Measurements from ENCODE around the gene P2RX2. TPM values are rescaled to one million over a fixed set of nuclear protein-coding genes. Genes with fewer than 3 reads are reported as not detected.

P2RX2 gene
- total and polyA plus RNA-seq, 2 experiments from 2014 or later, result 1.1 to 1.7 TPM

- no peak overlapping the region for H3K4me3 ChIP-seq
- H3K4me1 ChIP-seq (ENCODE audit: insufficient read depth), result peaks cover 7% of the 10 kb centered on the region
- no peak overlapping the region for H3K4me3 Mint-ChIP-seq
- H3K36me3 ChIP-seq (ENCODE audit: insufficient read depth), result no peaks in the 10 kb centered on the region
- peaks cover 20% of the 10 kb centered on the region for H3F3A ChIP-seq (replicated peaks; ENCODE audit: low read depth)
- no peak overlapping the region for H3K27ac Mint-ChIP-seq
- peaks cover 3% of the 10 kb centered on the region; the same call in 1 of the 3 replicates for H3K9me3 Mint-ChIP-seq
- DNase-seq (ENCODE audit: low spot score) (no peak), ATAC-seq (no peak)
- H3K79me2 ChIP-seq (replicated peaks; ENCODE audit: insufficient read depth), result no peaks in the 10 kb centered on the region
- no peak overlapping the region for H3K4me2 ChIP-seq
- no peak for TF ChIP-seq NANOG (IDR thresholded peaks at IDR 0.05; ENCODE audit: borderline replicate concordance)
- no peak for TF ChIP-seq JUNB (IDR thresholded peaks at IDR 0.05; ENCODE audit: unreplicated experiment)
- peaks cover 43% of the 10 kb centered on the region for H3K27me3 Mint-ChIP-seq (ENCODE audit: insufficient read depth, low read depth, poor library complexity)
- H3K27me3 ChIP-seq (ENCODE audit: insufficient read depth), result peaks cover 13% of the 10 kb centered on the region
- no peak overlapping the region for H3K27ac ChIP-seq (ENCODE audit: low read depth)
- H3K4me1 Mint-ChIP-seq, result peaks cover 7% of the 10 kb centered on the region
- peaks cover 27% of the 10 kb centered on the region for H4K20me1 ChIP-seq (replicated peaks; ENCODE audit: insufficient read depth)
- H2AFZ ChIP-seq, result no peak overlapping the region
- H3K36me3 Mint-ChIP-seq (ENCODE audit: low read depth), result peaks cover 39% of the 10 kb centered on the region
- no peaks in the 10 kb centered on the region for H3K9me2 ChIP-seq (ENCODE audit: insufficient read depth)
Measured at GRCh38 chr12:132579744-132580143, 38.8 kb upstream of the P2RX2 start.

GRCh38 chr12:132580701-132581292, 37.8 kb upstream of the P2RX2 start:
- Histone ChIP-seq H3F3A (replicated peaks; ENCODE audit: low read depth) (peaks cover 17% of the 10 kb centered on the region), H3K9me2 (ENCODE audit: insufficient read depth) (no peaks in the 10 kb centered on the region), H4K20me1 (replicated peaks; ENCODE audit: insufficient read depth) (peaks cover 18% of the 10 kb centered on the region), H3K4me3 (no peak overlapping the region), H3K4me1 (ENCODE audit: insufficient read depth) (peaks cover 7% of the 10 kb centered on the region), H3K36me3 (ENCODE audit: insufficient read depth) (no peaks in the 10 kb centered on the region), H2AFZ (no peak overlapping the region), H3K79me2 (replicated peaks; ENCODE audit: insufficient read depth) (no peaks in the 10 kb centered on the region), H3K27me3 (ENCODE audit: insufficient read depth) (peaks cover 24% of the 10 kb centered on the region), H3K27ac (ENCODE audit: low read depth) (no peak overlapping the region), H3K4me2 (no peak overlapping the region)
- TF ChIP-seq EZH2phosphoT487 (IDR thresholded peaks at IDR 0.05; ENCODE audit: unreplicated experiment) (no peak), REST (IDR thresholded peaks at IDR 0.05; ENCODE audit: unreplicated experiment) (no peak), JUNB (IDR thresholded peaks at IDR 0.05; ENCODE audit: unreplicated experiment) (no peak), CREB1 (CRISPR knock-in tag; IDR thresholded peaks at IDR 0.05; ENCODE audit: low read depth) (no peak)
- no peak overlapping the region for H3K4me3 Mint-ChIP-seq
- H3K9me3 Mint-ChIP-seq, result peaks cover 3% of the 10 kb centered on the region; the same call in 1 of the 3 replicates
- H3K4me1 Mint-ChIP-seq, result peaks cover 7% of the 10 kb centered on the region
- DNase-seq (ENCODE audit: low spot score) (no peak), ATAC-seq (no peak)
- peaks cover 48% of the 10 kb centered on the region for H3K27me3 Mint-ChIP-seq (ENCODE audit: insufficient read depth, low read depth, poor library complexity)
- peaks cover 29% of the 10 kb centered on the region for H3K36me3 Mint-ChIP-seq (ENCODE audit: low read depth)
- H3K27ac Mint-ChIP-seq, result no peak overlapping the region
